Measurements from ENCODE around the gene KCNG2. TPM values are rescaled to one million over a fixed set of nuclear protein-coding genes. Genes with fewer than 3 reads are reported as not detected.

KCNG2 gene
- polyA plus RNA-seq, 1 donor from 2014 or later: not detected

DNA sequence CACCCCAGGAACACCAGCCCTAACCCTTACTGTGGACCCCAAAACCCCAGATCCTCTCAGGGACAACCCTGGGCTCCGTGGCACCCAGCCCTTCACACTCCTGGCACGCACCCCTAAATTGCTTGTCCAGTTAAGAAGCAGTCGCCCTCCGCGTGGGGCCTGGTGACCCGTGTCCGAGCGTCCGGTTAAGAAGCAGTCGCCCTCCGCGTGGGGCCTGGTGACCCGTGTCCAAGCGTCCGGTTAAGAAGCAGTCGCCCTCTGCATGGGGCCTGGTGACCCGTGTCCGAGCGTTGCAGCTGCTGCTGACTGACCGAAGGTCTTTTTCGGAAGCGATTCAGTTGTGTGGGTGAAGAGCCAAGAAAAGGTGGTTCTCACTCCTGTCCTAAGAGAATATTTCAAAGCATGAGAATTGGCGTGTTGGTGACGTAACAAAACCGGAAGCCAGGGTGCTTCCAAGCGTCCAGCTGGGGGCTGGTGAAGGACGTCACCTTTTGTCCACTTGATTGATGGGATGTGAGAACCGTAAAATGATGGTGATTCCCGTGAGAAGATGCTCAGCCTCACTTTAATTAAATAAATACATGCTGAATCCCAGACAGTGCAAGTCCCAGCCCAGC lies 70.5 kb downstream of the KCNG2 start:
- Histone ChIP-seq H3K27me3 (ENCODE audit: insufficient read depth, low read depth, low read length) (no peaks in the 10 kb centered on the region), H3K4me3 (ENCODE audit: low read length) (no peak overlapping the region), H2AFZ (ENCODE audit: low read depth, low read length) (no peak overlapping the region), H3K9me3 (ENCODE audit: low read length) (no peaks in the 10 kb centered on the region), H3K9ac (ENCODE audit: low read length) (no peak overlapping the region), H3K9me2 (ENCODE audit: insufficient read depth, low read length) (no peaks in the 10 kb centered on the region), H3K27ac (ENCODE audit: low read length) (no peak overlapping the region), H4K20me1 (ENCODE audit: insufficient read depth) (no peaks in the 10 kb centered on the region), H3F3A (ENCODE audit: insufficient read depth, low read length, poor library complexity, severe bottlenecking) (no peaks in the 10 kb centered on the region), H3K4me2 (ENCODE audit: low read length) (no peak overlapping the region), H3K79me2 (replicated peaks; ENCODE audit: insufficient read depth, low read length) (no peaks in the 10 kb centered on the region), H3K36me3 (ENCODE audit: insufficient read depth, low read length) (no peaks in the 10 kb centered on the region)
- no peak for TF ChIP-seq EZH2 (IDR thresholded peaks at IDR 0.05; ENCODE audit: borderline replicate concordance, insufficient read depth, low read length, poor library complexity, severe bottlenecking)
- no peak for TF ChIP-seq POLR2AphosphoS5 (IDR thresholded peaks at IDR 0.05)
- no peak for TF ChIP-seq TAF1 (IDR thresholded peaks at IDR 0.05; ENCODE audit: low read depth)
- TF ChIP-seq, protein P1, sequence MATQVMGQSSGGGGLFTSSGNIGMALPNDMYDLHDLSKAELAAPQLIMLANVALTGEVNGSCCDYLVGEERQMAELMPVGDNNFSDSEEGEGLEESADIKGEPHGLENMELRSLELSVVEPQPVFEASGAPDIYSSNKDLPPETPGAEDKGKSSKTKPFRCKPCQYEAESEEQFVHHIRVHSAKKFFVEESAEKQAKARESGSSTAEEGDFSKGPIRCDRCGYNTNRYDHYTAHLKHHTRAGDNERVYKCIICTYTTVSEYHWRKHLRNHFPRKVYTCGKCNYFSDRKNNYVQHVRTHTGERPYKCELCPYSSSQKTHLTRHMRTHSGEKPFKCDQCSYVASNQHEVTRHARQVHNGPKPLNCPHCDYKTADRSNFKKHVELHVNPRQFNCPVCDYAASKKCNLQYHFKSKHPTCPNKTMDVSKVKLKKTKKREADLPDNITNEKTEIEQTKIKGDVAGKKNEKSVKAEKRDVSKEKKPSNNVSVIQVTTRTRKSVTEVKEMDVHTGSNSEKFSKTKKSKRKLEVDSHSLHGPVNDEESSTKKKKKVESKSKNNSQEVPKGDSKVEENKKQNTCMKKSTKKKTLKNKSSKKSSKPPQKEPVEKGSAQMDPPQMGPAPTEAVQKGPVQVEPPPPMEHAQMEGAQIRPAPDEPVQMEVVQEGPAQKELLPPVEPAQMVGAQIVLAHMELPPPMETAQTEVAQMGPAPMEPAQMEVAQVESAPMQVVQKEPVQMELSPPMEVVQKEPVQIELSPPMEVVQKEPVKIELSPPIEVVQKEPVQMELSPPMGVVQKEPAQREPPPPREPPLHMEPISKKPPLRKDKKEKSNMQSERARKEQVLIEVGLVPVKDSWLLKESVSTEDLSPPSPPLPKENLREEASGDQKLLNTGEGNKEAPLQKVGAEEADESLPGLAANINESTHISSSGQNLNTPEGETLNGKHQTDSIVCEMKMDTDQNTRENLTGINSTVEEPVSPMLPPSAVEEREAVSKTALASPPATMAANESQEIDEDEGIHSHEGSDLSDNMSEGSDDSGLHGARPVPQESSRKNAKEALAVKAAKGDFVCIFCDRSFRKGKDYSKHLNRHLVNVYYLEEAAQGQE (IDR thresholded peaks at IDR 0.05; ENCODE audit: borderline replicate concordance): no peak

DNA sequence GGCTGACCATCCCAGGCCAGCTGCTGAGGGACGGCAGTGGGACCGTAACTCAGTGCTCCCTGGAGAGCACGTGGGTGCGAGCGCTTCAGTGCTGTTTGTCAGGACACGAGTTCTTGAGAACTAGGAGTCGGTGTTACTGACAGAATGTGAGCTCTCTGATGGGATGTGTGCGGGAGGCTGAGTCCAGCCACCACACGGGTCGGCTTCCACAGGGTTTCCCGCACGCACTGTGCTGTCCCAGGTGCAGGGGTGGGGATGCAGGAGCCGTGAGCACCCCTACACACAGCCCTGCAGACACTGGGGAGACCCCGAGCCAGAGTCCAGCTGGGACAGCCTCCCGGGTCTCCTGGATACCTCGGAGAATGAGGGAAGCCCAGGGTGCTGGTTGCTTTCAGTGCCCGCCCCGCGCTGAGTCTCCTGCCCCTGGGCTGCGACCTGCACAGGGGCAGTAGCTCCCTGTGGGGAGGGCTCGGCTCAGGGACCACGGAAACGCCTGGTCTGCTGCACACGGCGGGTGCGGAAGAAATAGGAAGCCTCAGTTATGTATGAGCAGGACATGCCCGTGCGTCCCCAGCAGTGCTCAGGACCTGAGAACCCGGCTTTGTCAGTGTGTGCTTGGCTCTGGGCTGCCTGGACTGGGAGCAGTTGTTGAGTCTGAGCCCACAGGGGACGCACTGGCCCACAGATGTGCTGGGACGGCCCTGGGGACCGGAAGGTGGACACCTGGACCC lies 71.2 kb downstream of the KCNG2 start:
- no peak for TF ChIP-seq SMC3 (conservative IDR thresholded peaks at IDR 0.05; ENCODE audit: poor library complexity)
- no peak for TF ChIP-seq RAD21 (conservative IDR thresholded peaks at IDR 0.05)
- TF ChIP-seq, protein P2, sequence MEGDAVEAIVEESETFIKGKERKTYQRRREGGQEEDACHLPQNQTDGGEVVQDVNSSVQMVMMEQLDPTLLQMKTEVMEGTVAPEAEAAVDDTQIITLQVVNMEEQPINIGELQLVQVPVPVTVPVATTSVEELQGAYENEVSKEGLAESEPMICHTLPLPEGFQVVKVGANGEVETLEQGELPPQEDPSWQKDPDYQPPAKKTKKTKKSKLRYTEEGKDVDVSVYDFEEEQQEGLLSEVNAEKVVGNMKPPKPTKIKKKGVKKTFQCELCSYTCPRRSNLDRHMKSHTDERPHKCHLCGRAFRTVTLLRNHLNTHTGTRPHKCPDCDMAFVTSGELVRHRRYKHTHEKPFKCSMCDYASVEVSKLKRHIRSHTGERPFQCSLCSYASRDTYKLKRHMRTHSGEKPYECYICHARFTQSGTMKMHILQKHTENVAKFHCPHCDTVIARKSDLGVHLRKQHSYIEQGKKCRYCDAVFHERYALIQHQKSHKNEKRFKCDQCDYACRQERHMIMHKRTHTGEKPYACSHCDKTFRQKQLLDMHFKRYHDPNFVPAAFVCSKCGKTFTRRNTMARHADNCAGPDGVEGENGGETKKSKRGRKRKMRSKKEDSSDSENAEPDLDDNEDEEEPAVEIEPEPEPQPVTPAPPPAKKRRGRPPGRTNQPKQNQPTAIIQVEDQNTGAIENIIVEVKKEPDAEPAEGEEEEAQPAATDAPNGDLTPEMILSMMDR (IDR thresholded peaks at IDR 0.05; ENCODE audit: poor library complexity, severe bottlenecking): no peak
- TF ChIP-seq EZH2 (IDR thresholded peaks at IDR 0.05; ENCODE audit: borderline replicate concordance, insufficient read depth, low read length, poor library complexity, severe bottlenecking): no peak
- Histone ChIP-seq H2AFZ (ENCODE audit: low read depth, low read length) (no peak overlapping the region), H3K4me3 (ENCODE audit: low read length) (no peak overlapping the region), H3K27ac (ENCODE audit: low read length) (no peak overlapping the region), H3K4me2 (ENCODE audit: low read length) (no peak overlapping the region), H4K20me1 (ENCODE audit: insufficient read depth) (no peaks in the 10 kb centered on the region), H3K36me3 (ENCODE audit: insufficient read depth, low read length) (no peaks in the 10 kb centered on the region), H3F3A (ENCODE audit: insufficient read depth, low read length, poor library complexity, severe bottlenecking) (no peaks in the 10 kb centered on the region), H3K27me3 (ENCODE audit: insufficient read depth, low read depth, low read length) (no peaks in the 10 kb centered on the region), H3K9ac (ENCODE audit: low read length) (no peak overlapping the region), H3K79me2 (replicated peaks; ENCODE audit: insufficient read depth, low read length) (no peaks in the 10 kb centered on the region), H3K9me3 (ENCODE audit: low read length) (no peaks in the 10 kb centered on the region), H3K9me2 (ENCODE audit: insufficient read depth, low read length) (no peaks in the 10 kb centered on the region)
